ENCODE data around the gene ZKSCAN2.

DNA sequence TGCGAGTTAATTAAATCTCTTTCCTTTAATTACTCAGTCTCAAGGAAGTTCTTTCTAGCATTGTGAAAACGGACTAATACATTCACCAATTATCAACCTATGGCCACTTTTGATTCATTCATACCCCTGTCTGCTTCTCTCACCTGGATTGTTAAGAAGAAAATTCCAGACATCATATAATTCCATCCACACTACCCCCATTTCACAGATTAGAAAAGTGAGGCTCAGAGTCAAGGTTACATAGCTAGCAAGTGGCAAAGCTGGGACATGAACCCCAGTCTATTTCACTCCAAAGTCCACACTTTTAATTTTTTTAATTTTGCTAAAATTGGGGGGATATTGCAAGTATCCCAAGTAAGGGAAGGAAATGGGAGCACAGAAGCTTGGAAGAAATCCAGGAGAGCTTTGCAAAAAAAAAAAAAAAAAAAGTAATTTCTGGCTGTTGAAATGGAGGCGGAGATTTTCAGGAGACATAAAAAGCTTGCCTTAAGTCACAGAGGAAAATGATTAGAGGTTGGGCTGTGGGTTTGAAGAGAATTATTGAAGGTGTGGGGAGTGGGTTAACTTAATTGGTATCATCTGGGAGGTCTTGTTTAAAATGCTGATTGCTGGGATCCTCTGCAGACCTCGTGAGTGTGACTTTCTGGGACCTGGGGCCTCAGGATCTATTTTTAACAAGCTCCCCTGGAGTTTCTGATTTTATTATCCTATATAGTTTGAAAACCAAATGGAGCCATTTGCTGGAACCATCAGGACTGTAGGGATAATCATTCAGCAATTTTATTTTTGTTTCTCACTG is 42.3 kb upstream of the ZKSCAN2 start:
- TF ChIP-seq POLR2A (IDR thresholded peaks at IDR 0.05; ENCODE audit: control extremely low read depth in 1 of 2, low read depth in 2 of 2, low read length in 2 of 2): no peak
- no peak for TF ChIP-seq EZH2 (IDR thresholded peaks at IDR 0.05; ENCODE audit: low read depth, low read length, severe bottlenecking)
- TF ChIP-seq SRF (IDR thresholded peaks at IDR 0.05; ENCODE audit: low read depth, low read length): no peak
- no peak for TF ChIP-seq CEBPB (IDR thresholded peaks at IDR 0.05; ENCODE audit: low read depth, low read length)
- no peak for TF ChIP-seq GABPA (IDR thresholded peaks at IDR 0.05; ENCODE audit: borderline replicate concordance, insufficient read depth, low read length)
- no peak for TF ChIP-seq MAFK (IDR thresholded peaks at IDR 0.05; ENCODE audit: low read depth, low read length)
- TF ChIP-seq, protein P1, sequence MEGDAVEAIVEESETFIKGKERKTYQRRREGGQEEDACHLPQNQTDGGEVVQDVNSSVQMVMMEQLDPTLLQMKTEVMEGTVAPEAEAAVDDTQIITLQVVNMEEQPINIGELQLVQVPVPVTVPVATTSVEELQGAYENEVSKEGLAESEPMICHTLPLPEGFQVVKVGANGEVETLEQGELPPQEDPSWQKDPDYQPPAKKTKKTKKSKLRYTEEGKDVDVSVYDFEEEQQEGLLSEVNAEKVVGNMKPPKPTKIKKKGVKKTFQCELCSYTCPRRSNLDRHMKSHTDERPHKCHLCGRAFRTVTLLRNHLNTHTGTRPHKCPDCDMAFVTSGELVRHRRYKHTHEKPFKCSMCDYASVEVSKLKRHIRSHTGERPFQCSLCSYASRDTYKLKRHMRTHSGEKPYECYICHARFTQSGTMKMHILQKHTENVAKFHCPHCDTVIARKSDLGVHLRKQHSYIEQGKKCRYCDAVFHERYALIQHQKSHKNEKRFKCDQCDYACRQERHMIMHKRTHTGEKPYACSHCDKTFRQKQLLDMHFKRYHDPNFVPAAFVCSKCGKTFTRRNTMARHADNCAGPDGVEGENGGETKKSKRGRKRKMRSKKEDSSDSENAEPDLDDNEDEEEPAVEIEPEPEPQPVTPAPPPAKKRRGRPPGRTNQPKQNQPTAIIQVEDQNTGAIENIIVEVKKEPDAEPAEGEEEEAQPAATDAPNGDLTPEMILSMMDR (IDR thresholded peaks at IDR 0.05; ENCODE audit: control extremely low read depth in 1 of 3, insufficient read depth in 1 of 3, low read depth in 1 of 3, low read length in 3 of 3): no peak
- no peak for TF ChIP-seq SIN3A (conservative IDR thresholded peaks at IDR 0.05 in 1 of 2, IDR thresholded peaks at IDR 0.05 in 1 of 2; ENCODE audit: low read depth in 1 of 2, low read length in 2 of 2)
- no peak for TF ChIP-seq ASH2L (IDR thresholded peaks at IDR 0.05; ENCODE audit: low read length)
- TF ChIP-seq SUZ12 (IDR thresholded peaks at IDR 0.05; ENCODE audit: low read length): no peak
- TF ChIP-seq TAF7 (optimal IDR thresholded peaks at IDR 0.05; ENCODE audit: borderline replicate concordance, low read depth, low read length): no peak
- TF ChIP-seq JUND (IDR thresholded peaks at IDR 0.05; ENCODE audit: low read length): no peak

All from H1 (cell line).